DMS53 treated with DMSO at 0.1 percent for 48 hours (cell line): ENCODE measurements around the gene ZNF639.

ENCODE experiments used
- DNase-seq: peaks from one replicate; lab custom pipeline; 2025; ENCODE audit not compliant: unreplicated experiment; lab: John Stamatoyannopoulos, UW

ZNF639 gene

DNA sequence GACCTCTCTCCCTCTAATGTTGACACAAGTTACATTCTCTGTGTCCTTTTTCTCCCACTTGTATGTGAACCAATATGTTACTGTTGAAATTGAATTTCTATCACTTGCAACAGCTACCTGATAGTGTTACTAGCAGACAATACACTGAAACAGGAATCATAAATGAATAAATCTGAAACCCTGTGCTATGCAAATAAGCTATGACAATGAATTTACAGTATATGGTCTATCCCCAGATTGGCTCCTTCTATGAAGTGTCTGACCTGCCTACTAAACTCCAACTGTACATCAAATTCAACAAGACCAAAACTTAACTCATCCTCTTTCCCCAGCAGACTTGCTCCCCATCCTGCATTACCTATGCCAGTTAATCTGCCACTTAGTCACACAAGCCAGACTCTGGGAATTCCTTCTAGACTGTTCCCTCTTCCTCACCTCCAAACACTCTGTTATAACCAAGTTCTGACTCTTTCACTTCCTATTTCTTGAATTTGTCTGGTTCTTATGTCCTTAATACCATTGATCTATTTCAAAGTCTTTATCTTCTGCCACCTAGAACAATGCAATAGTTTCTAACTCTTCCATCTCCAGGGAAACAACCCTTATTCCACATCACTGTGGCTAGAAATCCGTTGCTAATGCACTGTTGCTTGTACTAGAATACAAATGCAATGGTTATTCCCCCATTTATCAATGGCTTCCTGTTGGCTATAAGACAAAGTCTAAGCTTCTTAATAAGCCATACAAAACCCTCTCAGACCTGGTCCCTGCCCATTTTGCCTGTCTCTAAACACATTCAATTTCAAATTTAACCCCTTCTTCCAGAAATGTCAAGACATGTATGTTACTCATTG, 13.4 kb upstream of the ZNF639 start:
- DNase-seq: no peak

DNA sequence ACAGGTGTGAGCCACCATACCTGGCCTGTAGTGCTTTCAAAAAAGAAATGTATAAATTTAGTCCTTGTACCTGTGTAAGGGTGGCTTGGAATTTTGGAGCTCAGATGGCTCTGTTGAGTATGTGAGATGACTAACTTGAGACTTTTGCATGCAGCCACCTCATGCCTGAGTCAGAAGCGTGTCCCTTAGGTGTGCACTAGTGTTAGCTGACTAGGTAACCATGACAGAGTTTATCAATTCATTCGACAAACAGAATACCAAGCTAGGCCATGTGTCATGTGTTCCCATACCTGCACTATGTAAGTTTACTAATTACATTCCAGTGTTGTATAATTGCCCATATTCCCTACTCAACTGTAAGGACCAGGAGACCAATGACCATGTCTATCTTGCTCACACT, 4.0 kb upstream of the ZNF639 start:
- DNase-seq: no peak

DNA sequence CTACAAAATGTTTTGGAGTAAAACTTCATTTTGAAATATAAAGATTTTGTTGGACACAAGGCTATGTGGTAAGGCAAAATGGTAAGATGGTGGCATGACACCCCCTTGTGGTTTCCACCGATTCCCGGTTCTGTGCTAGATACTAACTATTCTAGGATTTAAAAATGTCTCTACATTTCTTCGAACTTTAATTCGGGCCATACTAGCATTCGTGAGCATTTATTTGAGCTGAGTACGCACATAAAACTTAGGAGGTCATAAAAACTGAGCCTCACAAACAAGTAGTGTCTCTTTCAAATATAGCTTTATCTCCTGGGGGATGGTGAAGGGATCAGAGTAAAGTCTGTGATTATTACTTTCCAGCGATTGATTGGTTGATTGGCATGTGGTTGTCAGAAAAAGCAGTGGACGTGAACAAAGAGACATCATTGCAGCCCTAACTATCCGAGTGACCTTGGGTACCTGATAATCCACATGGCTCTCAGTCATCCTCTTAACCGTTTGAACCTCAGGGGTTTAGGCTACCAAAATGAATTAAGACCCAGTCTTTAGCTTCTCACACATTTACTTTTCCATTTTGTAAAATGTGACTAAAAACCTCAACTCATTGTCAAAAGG, 1.1 kb upstream of the ZNF639 start:
- DNase-seq: no peak

DNA sequence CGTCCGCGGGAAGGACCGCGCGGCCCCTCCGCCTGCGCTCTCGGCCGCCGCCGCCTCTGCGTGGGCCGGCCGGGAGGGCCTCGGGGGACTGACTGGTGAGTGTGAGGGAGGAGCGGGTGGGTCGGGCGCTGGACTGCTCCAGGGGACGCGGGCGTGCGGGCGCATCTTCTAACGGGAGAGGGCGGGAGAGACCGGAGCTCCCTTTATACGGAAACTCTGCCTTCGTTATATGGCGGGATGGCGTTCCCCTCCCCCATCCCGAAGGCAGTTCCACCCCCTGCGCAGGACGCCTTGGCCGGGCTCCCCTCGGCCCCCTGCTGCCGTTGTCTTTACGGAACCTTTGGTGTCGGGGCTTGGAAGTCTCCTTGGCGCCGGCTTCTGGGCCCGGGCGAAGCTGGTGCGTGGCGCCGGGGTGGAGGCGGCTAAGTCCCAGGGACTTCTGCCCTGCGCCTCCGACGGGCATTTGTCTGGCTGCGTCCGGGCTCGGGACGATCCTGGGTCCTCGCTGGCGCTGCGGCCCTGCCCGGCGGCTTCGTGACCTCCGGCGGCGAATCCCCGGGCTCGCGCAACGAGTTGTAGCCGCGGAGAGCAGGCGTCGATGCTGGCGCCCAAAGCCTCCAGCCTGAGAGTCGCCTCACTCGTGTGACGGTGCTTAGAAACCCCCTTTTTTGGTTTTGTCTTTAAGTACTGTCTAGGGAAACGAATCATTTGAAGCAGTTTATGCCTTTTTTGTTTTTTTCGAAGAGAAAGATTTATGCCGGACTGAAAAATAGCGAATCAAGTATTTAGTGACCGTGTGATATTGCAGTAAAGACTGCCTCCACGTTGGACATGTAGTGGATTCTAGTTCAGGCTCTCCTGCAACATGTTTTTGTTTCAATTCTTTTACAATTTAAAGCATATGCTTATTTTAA, 623 bp downstream of the ZNF639 start:
- no peak for DNase-seq

DNA sequence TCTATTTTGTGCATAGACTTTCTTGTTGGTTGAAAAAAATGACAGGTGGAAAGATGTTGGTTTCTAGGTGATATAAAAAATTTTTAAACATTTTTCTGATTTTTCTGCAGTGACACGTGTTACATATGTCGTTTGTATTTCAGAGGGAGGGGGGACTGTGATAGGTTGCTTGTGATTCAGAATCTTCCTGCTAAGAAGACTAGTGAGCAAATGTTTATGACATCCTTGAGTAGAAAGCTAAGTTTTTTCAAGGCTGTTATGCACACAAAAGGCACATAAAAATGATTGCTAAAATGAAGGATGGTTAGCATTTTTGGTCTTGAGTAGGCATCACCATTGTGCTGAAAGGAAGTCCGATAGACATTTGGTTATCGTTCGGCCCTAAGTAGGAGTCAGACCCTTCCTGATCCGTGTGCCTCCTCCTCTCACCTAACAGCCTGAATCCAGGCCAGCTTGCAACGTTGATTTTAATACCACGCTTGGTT, 1.5 kb downstream of the ZNF639 start:
- no peak for DNase-seq

DNA sequence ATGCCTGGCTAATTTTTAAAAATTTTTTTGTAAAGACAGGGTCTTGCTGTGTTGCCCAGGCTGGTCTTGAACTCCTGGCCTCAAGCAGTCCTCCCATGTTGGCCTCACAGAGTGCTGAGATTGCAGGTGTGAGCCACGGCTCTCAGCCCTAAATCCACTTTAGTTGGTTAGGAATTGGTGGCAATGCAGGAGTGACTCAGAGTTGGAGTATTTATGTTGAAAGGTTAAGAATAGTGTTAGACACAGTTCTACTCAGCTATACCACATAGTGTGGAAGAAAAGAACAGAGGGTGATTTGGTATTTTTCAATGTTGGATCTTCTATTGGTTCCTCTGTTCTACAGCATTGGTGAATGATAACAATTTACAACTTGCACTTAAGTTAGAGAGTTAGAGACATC, 7.6 kb downstream of the ZNF639 start:
- no peak for DNase-seq

DNA sequence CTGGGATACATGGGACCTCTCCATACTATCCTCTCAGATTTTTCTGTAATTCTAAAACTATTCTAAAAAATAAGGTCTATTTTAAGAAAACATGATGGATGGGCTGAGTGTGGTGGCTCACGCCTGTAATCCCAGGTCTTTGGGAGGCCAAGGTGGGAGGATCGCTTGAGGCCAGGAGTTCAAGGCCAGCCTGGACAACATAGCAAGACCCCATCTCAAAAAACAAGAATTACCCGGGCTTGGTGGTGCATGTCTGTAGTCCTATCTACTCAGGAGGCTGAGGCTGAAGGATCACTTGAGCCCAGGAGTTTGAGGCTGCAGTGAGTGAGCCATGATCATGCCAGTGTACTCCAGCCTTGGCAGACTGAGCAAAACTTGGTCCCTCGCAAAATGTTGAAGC, 9.4 kb downstream of the ZNF639 start:
- no peak for DNase-seq

DNA sequence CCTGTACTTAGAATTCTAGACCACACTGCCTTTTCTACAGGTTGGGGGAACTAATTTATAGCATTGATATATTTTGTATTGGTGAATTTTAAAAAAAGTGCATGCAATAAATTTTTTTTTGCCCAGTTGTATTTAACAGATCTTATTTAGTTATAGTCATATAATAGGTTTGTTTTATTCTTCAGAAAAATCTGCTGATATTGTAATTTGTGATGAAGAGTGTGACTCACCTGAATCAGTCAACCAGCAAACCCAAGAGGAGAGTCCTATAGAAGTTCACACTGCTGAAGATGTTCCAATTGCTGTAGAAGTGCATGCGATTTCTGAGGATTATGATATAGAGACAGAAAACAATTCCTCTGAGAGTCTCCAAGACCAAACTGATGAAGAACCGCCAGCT, 10.3 kb downstream of the ZNF639 start:
- DNase-seq: no peak

DNA sequence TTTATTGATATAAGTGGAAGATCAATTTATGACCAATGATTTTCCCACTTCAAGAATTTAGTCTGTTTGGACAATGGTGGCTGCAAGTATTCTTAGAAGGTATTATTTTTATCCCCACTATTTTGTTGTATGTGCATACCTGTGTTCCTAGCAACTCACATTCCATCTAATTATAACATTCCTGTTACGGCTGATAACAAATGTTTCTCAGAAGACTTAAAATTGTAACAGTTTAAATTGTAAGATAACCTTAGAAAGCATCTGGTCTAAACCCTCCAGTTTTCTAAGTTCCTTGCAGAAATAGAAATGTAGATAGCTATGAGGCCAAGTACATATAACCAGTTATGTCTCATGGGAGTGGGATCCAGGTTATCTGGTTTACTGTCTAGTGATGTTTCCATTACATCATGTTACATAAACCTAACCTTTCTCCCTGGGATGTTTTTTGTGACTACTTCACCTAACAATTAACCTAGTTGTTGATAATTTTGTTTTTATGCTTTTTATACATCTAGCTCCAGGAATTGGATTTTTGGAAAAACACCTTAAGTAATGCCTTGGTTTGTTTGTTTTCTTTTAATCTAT, 13.6 kb downstream of the ZNF639 start:
- no peak for DNase-seq

DNA sequence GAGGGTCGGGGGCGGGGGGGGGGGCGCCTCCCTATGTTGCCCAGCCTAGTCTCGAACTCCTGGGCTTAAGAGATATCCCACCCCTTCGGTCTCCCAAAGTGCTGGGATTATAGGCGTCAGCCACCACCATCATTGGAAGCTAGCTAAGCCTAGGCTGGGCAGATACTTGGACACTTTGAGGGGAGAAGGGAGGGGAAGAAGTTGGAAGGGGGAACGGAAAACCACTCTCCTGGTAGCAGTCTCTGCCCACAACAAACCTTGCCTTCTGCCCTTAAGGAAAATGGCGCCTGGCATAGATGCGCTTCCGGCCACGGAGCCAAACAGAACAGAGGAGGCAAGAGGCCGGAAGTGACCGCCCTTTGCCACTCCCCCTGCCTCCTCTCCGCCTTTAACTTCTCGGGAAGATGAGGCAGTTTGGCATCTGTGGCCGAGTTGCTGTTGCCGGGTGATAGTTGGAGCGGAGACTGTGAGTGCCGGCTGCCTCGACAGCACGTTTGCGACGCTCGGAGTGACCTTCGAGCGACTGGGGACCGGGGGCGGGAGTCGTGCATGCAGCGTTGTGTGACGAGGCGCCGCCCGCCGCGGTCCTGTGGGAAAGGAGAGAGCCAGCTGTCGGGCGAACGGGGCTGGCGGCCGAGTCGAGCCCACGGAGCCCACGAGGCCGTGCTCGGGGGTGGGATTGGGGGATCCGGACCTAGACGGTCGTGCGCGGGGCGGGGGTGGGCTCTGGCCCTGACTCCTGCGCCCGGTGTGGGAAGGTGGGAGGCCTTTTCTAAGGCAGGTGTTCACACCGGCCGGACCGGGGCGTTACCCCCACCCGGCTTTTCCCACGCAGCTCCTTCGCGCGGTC, 24.7 kb downstream of the ZNF639 start, which contains the start of gene MFN1:
Gene MFN1, plus strand, starts transcription at position 365 of the 850 bp plus-strand sequence. CDS start 1,143 bp downstream, outside the sequence.
- peak; percentile 88 for DNase-seq

DNA sequence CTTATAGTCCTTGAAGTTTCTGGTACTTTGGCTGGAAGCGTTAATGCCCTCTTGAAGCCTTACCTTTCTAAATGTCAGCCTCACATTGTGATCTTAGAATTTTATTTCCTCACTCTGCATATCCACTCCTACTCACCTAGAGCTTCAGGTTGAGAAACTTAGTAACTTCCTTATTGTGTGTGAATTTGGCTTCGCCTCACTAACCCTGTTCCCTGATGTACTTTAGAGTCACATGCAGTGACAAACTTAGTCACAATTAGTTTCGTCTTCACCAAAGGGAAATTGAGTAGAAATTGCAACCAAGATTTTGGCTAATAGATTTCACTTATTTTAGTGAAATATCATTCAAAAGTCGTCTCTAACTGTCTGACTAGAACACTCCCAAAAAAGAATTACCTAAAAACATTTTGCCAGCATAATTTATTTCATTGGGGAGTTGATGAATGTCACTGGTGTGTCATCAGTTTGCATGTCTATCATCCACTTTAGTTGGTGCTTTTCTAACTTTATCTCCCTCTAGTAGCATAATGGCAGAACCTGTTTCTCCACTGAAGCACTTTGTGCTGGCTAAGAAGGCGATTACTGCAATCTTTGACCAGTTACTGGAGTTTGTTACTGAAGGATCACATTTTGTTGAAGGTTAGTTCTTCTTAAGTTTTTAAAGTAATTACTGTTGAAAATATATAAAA, 25.6 kb downstream of the ZNF639 start:
- no peak for DNase-seq

DNA sequence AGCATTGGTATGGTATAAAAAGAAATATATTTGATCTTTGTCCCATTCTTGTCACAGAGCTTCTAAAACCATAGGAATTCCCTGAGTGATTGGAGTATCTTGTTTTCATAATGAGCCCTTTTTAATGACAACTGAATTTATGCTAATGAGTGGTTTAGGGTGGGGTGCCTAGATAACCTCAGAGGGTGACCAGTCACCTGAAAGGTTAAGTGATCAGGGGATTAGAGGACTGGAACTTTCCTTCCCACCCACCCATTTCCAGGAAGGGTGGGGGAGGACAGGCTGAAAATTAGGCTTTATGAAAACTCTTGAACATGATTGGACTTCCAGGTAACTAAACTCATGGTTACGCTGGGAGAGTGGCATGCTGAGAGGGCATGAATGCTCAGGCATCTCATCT, 33.2 kb downstream of the ZNF639 start:
- DNase-seq: no peak

DNA sequence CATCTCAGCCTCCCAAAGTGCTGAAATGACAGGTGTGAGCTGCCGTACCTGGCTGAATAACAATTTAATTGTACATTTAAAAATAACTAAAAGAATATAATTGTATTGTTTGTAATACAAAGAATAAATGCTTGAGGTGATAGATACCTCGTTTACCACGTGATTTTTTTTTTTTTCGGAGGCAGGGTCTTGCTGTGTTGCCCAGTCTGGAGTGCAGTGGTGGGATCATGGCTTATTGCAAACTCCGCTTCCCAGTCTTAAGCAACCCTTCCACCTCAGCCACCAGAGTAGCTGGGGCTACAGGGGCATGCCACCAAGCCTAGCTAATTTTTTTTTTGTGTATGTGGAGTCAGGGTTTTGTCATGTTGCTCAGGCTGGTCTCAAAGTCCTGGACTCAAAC, 40.5 kb downstream of the ZNF639 start:
- no peak for DNase-seq

DNA sequence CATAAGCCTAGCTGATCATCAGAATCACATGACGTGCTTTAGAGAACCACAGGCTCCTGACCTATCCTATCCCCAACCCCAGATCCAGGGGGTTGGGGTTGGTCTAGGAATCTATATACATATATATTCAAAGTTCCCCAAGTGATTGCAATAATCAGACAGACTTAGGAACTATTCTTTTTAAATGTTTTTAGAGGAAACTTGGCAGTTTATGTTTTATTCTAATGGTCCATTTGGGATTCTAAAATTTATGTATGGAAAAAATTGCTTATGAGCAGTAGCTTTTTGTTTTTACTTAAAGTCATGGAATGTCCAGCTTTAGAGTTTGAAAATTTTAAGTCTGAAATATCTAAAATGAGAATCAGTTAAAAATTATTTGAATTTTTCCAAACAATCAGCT, 46.8 kb downstream of the ZNF639 start:
- DNase-seq: no peak

DNA sequence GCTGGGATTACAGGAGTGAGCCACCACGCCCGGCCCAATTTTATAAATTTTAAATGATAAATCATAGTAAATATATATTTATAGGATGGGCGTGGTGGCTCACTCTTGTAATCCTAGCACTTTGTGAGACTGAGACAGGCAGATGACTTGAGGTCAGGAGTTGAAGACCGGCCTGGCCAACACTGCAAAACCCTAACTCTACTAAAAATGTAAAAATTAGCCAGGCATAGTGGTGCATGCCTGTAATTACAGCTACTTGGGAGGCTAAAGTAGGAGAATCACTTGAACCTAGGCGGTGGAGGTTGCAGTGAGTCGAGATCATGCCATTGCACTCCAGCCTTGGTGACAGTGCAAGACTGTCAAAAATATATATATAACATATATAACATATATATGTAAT, 51.1 kb downstream of the ZNF639 start:
- DNase-seq: no peak

DNA sequence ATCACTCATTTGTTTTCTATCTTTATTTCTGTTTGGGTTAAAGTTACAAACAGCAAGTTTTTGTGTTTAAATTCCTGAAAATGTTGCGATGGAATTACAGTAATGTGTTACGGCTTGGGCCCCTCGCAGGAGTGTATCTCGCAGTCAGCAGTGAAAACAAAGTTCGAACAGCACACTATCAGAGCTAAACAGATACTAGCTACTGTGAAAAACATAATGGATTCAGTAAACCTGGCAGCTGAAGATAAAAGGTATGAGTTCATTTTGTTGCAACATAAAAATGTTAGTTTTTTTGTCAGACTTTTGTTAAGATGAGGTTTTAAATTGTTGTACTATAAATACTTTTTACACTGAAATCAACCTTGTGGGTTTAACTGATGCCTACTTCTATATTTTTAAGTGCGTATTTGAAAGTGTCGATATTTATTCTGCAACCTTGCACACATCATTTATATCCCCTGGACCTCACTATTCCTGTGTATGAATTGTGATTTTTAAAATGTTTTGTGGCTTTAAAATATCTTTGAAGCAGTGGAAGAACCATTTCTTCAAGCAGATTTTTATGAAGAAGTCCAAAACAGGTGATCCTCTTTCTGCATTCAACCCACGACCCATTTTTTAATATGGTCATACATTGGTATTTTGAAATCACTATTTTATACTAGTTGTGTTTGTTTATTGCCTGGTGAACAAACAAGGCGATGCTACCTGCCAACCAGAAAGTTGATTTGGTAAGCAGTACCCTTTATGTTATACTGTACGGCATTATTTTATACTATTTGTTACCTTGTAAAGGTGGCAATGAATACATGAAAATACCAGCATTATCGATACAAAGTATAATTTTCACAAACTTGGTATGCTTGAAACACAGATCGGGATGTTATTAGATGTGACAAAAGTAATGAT, 52.5 kb downstream of the ZNF639 start:
- no peak for DNase-seq

DNA sequence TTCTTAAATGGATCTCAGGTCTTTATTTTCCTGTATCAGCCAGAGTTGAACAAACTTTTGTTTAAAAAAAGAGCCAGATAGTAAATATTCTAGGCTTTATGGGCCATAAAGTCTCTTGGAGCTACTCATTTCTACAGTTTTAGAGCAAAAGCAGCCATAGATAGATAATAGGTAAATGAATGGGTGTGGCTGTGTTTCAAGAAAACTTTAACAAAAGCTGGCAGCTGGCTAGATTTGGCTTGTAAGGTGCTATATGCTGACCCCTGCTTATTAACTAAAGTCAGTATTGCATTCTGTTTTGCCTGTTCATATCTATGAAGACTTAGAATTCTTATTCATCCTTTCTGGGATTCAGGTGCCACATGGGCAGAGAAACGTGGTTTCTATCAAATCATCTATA, 53.6 kb downstream of the ZNF639 start:
- no peak for DNase-seq
